SK-N-MC (cell line): ENCODE results near the gene SERPINA1.

Source experiments
- DNase-seq: peaks from one replicate; pipeline ENCODE4 v3.0.0-alpha.2; 2011; ENCODE audit warnings: low read depth, low spot score
- H3K27ac ChIP-seq: fragments of 200-600 bp; sonication (generic); 2 replicates; pipeline ENCODE4 v1.5.1; 2016; ENCODE audit warnings: mixed run types
- H3K36me3 ChIP-seq: fragments of 200-600 bp; sonication (generic); 2 replicates; pipeline ENCODE4 v1.6.1; 2017; ENCODE audit warnings: antibody characterized with exemption, low read length, mixed read lengths; ENCODE audit not compliant: insufficient read depth
- H3K4me3 ChIP-seq: fragments of 200-600 bp; sonication (generic); 2 replicates; pipeline ENCODE4 v1.5.1; 2016
- H3K9ac ChIP-seq: fragments of 200-600 bp; sonication (generic); 2 replicates; pipeline ENCODE4 v1.8.0; 2017; ENCODE audit warnings: mixed run types, mixed read lengths; ENCODE audit not compliant: insufficient read length
- H3K9me3 ChIP-seq: fragments of 200-600 bp; sonication (generic); 2 replicates; pipeline ENCODE4 v1.6.1; 2017; ENCODE audit warnings: low read depth, mild to moderate bottlenecking, antibody characterized with exemption, low read length, moderate library complexity, mixed read lengths
- EZH2 ChIP-seq: fragments of 200-600 bp; sonication (generic); IDR thresholded peaks from one replicate; pipeline ENCODE4 v1.6.1; 2017; ENCODE audit warnings: antibody characterized with exemption
- FOXP2 ChIP-seq: optimal IDR thresholded peaks from 2 replicates; pipeline ENCODE3; 2011; ENCODE audit warnings: mild to moderate bottlenecking, moderate library complexity; ENCODE audit not compliant: insufficient read depth; ENCODE audit errors: extremely low read length, control extremely low read depth
- POLR2AphosphoS5 ChIP-seq: IDR thresholded peaks from 2 replicates; pipeline ENCODE4 v1.6.1; 2012; ENCODE audit warnings: mild to moderate bottlenecking, low read depth, low read length, borderline replicate concordance

Gene SERPINA1

DNA sequence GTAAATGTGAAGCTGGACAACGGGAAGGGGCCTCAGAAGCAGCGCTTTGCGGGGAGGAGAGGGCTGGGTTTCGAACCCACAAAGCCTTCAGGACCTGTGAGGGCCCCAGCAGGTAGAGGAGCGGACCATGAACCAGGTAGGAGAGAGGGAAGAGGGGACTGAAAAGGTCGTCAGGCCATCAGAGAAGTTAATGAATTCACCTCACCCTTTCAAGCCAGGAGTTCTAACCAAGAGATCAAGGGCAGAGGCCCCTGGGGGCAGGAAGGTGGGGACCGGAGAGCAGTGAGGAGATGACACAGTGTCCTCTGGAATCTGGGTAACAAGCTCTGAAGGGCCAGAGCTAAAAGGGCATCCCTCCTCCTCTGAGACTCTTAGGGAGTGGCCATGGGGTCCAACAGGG is 19.4 kb downstream of the SERPINA1 start:
- no peak for DNase-seq
- Histone ChIP-seq H3K9ac (no peak overlapping the region), H3K9me3 (no peaks in the 10 kb centered on the region), H3K4me3 (no peak overlapping the region), H3K36me3 (no peaks in the 10 kb centered on the region), H3K27ac (no peak overlapping the region)
- no peak for TF ChIP-seq POLR2AphosphoS5
- no peak for TF ChIP-seq EZH2
- TF ChIP-seq FOXP2: no peak

DNA sequence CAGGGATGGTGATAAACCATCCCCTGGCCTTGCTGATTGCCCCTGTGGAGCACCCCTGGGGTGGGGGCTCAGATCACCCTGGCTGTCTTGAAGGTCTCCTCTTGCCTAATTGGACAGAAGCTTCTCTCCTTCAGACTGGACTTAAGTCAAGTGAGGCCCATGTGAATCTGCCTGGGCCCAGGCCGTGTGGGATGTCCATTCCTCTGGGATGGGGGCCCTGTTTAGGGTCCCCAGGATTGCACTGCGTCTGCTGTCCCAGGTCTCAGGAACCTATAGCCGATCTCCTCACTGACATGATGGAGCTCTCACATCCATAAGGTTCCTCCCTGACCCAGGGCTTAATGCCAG is 20.2 kb downstream of the SERPINA1 start:
- Histone ChIP-seq H3K4me3 (no peak overlapping the region), H3K36me3 (no peaks in the 10 kb centered on the region), H3K9ac (no peak overlapping the region), H3K9me3 (no peaks in the 10 kb centered on the region), H3K27ac (no peak overlapping the region)
- TF ChIP-seq POLR2AphosphoS5 (no peak), FOXP2 (no peak)
- DNase-seq: no peak

- H3K9me3 ChIP-seq: no peaks in the 10 kb centered on the region
- H3K36me3 ChIP-seq: no peaks in the 10 kb centered on the region
- TF ChIP-seq EZH2 (no peak), FOXP2 (no peak), POLR2AphosphoS5 (no peak)
- H3K27ac ChIP-seq: no peak overlapping the region
- DNase-seq: no peak
- H3K4me3 ChIP-seq: no peak overlapping the region
- H3K9ac ChIP-seq: no peak overlapping the region
These were observed 20.8 kb downstream of the SERPINA1 start for GRCh38 chr14:94367347-94368242.

DNA sequence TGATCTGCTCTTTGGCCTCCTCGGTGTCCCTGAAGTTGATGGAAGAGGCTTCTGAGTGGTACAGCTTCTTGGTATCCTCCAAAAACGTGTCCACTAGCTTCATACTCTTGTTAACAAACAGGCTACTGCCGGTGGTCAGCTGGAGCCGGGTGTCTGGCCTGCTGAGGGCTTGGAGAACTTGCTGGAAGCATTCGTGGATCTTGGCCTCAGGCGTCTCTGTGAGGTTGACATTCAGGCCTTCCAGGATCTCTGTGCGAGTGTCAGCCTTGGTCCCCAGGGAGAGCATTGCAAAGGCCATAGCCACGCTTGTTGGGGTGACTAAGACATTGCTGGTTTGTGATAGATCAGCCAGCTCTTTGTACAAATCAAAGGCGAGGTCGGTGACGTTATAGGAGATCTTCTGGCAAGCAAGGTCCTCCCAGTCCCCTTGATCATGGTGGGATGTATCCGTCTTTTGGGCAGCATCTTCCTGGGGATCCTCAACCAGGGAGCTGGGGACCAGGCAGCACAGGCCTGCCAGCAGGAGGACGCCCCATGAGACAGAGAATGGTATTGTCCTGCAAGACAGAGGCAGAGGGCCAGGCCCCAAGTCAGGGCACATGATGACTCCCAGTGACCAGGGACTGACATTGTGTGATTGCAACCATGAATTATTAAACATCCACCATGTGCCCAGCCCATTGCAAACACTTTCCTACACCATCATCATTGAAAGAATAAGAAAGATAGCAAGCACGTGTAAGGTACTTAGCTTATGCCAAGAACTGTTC is 22.1 kb downstream of the SERPINA1 start, which contains the start of gene SERPINA2:
Gene SERPINA2, minus strand, starts transcription at position 553 of the 770 bp plus-strand sequence.
- H3K36me3 ChIP-seq: no peaks in the 10 kb centered on the region
- TF ChIP-seq EZH2 (no peak), FOXP2 (no peak), POLR2AphosphoS5 (no peak)
- H3K27ac ChIP-seq: no peak within 1 kb of the TSS
- H3K9ac ChIP-seq: no peak within 1 kb of the TSS
- no peak for DNase-seq
- no peak within 1 kb of the TSS for H3K4me3 ChIP-seq
- no peaks in the 10 kb centered on the region for H3K9me3 ChIP-seq

GRCh38 chr14:94365624-94366023 is 22.8 kb downstream of the SERPINA1 start:
- H3K4me3 ChIP-seq: no peak overlapping the region
- DNase-seq: no peak
- H3K36me3 ChIP-seq: no peaks in the 10 kb centered on the region
- H3K9me3 ChIP-seq: no peaks in the 10 kb centered on the region
- no peak overlapping the region for H3K27ac ChIP-seq
- H3K9ac ChIP-seq: no peak overlapping the region
- TF ChIP-seq FOXP2 (no peak), EZH2 (no peak), POLR2AphosphoS5 (no peak)

DNA sequence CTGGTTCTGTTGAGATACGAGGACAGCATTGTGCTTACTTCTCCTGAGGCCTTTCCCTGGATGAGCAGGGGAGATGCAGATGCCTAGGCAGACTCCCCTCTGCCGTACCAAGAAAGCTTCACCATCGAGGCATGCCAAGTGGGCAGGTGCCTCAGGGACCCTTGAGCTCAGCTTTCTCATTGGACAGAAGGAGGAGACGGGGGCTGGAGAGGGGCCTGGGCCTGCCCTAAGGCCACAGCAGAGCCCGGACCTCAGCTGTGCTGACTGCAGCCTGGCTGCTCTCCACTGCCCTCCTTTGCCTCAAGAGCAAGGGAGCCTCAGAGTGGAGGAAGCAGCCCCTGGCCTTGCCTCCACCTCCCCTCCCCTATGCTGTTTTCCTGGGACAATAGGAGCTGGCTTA is 23.4 kb downstream of the SERPINA1 start:
- Histone ChIP-seq H3K36me3 (no peaks in the 10 kb centered on the region), H3K27ac (no peak overlapping the region), H3K4me3 (no peak overlapping the region), H3K9me3 (no peaks in the 10 kb centered on the region), H3K9ac (no peak overlapping the region)
- no peak for TF ChIP-seq FOXP2
- TF ChIP-seq POLR2AphosphoS5: no peak
- TF ChIP-seq EZH2: no peak
- no peak for DNase-seq

GRCh38 chr14:94364037-94364436 is 24.4 kb downstream of the SERPINA1 start:
- no peak for DNase-seq
- H3K36me3 ChIP-seq: no peaks in the 10 kb centered on the region
- H3K27ac ChIP-seq: no peak overlapping the region
- TF ChIP-seq EZH2 (no peak), POLR2AphosphoS5 (no peak), FOXP2 (no peak)
- H3K9me3 ChIP-seq: no peaks in the 10 kb centered on the region
- H3K4me3 ChIP-seq: no peak overlapping the region
- H3K9ac ChIP-seq: no peak overlapping the region

- no peaks in the 10 kb centered on the region for H3K36me3 ChIP-seq
- H3K9ac ChIP-seq: no peak overlapping the region
- H3K27ac ChIP-seq: no peak overlapping the region
- H3K9me3 ChIP-seq: no peaks in the 10 kb centered on the region
- no peak for TF ChIP-seq FOXP2
- TF ChIP-seq EZH2: no peak
- TF ChIP-seq POLR2AphosphoS5: no peak
- DNase-seq: no peak
- no peak overlapping the region for H3K4me3 ChIP-seq
These were observed 25.2 kb downstream of the SERPINA1 start for GRCh38 chr14:94363151-94363624.
